GM06990 (cell line): ENCODE data around the gene IL1R1.

Experiments
- DNase-seq: peaks from one replicate; pipeline ENCODE4 v3.0.0-alpha.2; 2011; ENCODE audit not compliant: insufficient read length; ENCODE audit errors: extremely low read depth
- H3K27me3 ChIP-seq: replicated peaks from 2 replicates; pipeline ENCODE4 v1.6.0; 2011; ENCODE audit warnings: low read length; ENCODE audit not compliant: control insufficient read depth, insufficient read depth
- H3K36me3 ChIP-seq: 2 replicates; pipeline ENCODE4 v1.5.1; 2011; ENCODE audit warnings: low read length; ENCODE audit not compliant: control insufficient read depth, insufficient read depth
- H3K4me3 ChIP-seq: replicated peaks from 2 replicates; pipeline ENCODE4 v1.5.1; 2011; ENCODE audit warnings: low read depth, mild to moderate bottlenecking, control low read depth, low read length
- CTCF ChIP-seq: IDR thresholded peaks from 2 replicates; pipeline ENCODE4 v1.5.1; 2011; ENCODE audit warnings: low read length, control low read depth, mild to moderate bottlenecking, inconsistent platforms; ENCODE audit not compliant: insufficient read depth, poor library complexity, severe bottlenecking

Gene IL1R1

GRCh38 chr2:102139851-102140250 lies 2.7 kb upstream of the IL1R1 start:
- no peaks in the 10 kb centered on the region for H3K36me3 ChIP-seq
- DNase-seq: no peak
- H3K4me3 ChIP-seq: no peak overlapping the region
- H3K27me3 ChIP-seq: no peaks in the 10 kb centered on the region
- TF ChIP-seq CTCF: no peak

- Histone ChIP-seq H3K36me3 (no peaks in the 10 kb centered on the region), H3K27me3 (no peaks in the 10 kb centered on the region), H3K4me3 (no peak overlapping the region)
- TF ChIP-seq CTCF: no peak
- no peak for DNase-seq
Measured at GRCh38 chr2:102140377-102140776, 2.2 kb upstream of the IL1R1 start.

GRCh38 chr2:102141011-102141943 lies 1.3 kb upstream of the IL1R1 start:
- Histone ChIP-seq H3K4me3 (no peak overlapping the region), H3K36me3 (no peaks in the 10 kb centered on the region), H3K27me3 (no peaks in the 10 kb centered on the region)
- TF ChIP-seq CTCF: no peak
- DNase-seq: no peak

DNA sequence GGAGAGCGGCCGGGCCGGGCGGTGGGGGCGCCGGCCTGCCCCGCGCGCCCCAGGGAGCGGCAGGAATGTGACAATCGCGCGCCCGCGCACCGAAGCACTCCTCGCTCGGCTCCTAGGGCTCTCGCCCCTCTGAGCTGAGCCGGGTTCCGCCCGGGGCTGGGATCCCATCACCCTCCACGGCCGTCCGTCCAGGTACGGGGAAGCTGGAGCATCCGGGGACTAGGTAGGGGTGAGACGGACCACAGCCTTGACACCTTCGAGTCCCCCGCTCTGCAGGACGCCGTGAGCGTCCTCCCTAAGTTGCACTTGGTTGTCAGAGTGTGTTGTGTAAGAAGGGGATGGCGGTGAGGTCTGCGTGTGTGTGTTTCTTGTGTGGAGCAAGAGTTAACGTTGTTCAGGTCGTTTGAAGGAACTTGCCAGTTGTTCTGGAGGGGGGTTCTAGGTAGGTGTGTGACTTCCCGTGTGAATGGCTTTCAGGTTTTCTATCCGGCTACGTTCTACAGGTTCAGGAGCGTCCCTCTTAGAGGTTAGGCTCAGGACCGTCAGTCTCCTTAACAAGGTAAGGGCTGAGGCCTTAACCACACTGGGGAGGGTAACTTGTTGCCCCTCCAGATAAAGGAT lies 393 bp downstream of the IL1R1 start:
- H3K36me3 ChIP-seq: no peaks in the 10 kb centered on the region; the same call in 1 of the 2 replicates
- no peak for TF ChIP-seq CTCF
- no peak for DNase-seq
- H3K27me3 ChIP-seq: no peaks in the 10 kb centered on the region
- no peak overlapping the region for H3K4me3 ChIP-seq

DNA sequence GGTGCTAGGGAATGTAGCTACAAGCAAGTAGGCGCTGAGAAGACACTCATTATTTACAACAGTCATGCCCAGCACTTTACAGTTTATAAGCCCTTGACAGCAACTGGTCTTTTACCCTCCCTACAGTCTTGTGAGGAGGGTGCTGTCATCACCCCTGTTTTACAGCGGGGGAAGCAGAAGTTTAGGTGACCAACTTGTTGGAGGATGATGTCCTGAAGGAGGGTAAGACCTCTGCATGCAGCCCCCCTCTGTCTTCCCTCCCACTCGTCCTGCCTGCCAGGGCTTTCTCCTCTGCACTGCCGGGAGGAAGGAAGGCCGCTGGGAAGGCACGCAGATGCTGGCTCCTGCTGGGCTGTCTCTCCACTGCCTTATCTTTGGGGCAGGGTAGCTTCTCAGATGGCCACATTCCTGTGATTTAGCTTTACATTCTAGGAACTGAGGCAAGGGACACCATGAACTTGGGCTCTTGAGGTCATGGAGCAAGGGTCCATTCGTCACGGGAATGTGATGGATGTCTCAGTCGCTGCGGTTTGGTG lies 972 bp downstream of the IL1R1 start:
- H3K4me3 ChIP-seq: no peak overlapping the region

More for the DNA sequence above, 972 bp downstream of the IL1R1 start:
- H3K27me3 ChIP-seq: no peaks in the 10 kb centered on the region
- no peaks in the 10 kb centered on the region; the same call in 1 of the 2 replicates for H3K36me3 ChIP-seq
- DNase-seq: no peak
- TF ChIP-seq CTCF: no peak
